ENCODE measurements around the gene MVD.

- TF ChIP-seq CTCF (IDR thresholded peaks at IDR 0.05) (no peak), POLR2A (IDR thresholded peaks at IDR 0.05) (no peak)
These were observed 36.3 kb upstream of the MVD start for GRCh38 chr16:88699180-88699579.

Measured in right lobe of liver (tissue), 4 donors.